ENCODE data around the gene UBE2I.

- TF ChIP-seq CTCF (conservative IDR thresholded peaks at IDR 0.05; ENCODE audit: low read length) (no peak), EZH2phosphoT487 (IDR thresholded peaks at IDR 0.05; ENCODE audit: borderline replicate concordance, low read depth, low read length) (no peak)
Observed at GRCh38 chr16:1327619-1327947, 18.1 kb downstream of the UBE2I start.

Measured in OCI-LY7 (cell line).